Omental fat pad (tissue), 4 donors: ENCODE measurements around the gene PDE4D. TPM values are rescaled to one million over a fixed set of nuclear protein-coding genes. Genes with fewer than 3 reads are reported as not detected.

ENCODE experiments used
- ATAC-seq: fragments of 150-250 bp; one replicate; pipeline ENCODE4 v1.9.1; 2016; ENCODE audit warnings: mild to moderate bottlenecking, moderate library complexity; ENCODE audit not compliant: low FRiP score
- DNase-seq: peaks from one replicate; pipeline ENCODE4 v3.0.0-alpha.2; 2019; ENCODE audit warnings: low spot score
- total RNA-seq, 4 donors: library from RNA; depleted of rRNA; stranded (reverse); fragments of >200 nt; gene quantifications; one replicate each; pipeline ENCODE4 v1.1.0, GENCODE V29; 2016
- TF ChIP-seq, protein P1 (sequence below), 3 donors: fragments of 450-650 bp; IDR thresholded peaks; one replicate each; pipeline ENCODE4 v1.5.1; 2016 to 2017; ENCODE audit warnings: antibody characterized with exemption in 3 of 3, mild to moderate bottlenecking in 3 of 3, moderate library complexity in 2 of 3

The PDE4D gene
- total RNA-seq, 4 donors from 2014 or later = 32.5 to 94.8 (median 43.2) TPM

DNA sequence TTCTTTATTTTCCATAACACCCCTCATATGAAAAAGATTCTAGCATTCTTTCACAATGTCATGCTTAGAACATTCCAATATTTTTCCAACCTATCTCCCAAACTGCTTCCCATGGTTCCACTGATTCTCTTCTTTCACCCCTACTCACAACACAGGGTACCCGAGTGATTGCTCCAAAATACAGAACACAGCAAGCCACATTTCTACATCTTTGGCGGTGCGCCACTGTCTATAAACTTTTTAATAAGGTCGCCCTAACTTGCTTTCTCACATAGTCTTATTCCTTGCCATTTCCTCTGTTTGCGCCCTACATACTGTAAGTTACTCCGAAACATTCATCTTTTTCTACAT, 793.6 kb downstream of the PDE4D start:
- ATAC-seq (no peak), DNase-seq (no peak)
- TF ChIP-seq, protein P1, sequence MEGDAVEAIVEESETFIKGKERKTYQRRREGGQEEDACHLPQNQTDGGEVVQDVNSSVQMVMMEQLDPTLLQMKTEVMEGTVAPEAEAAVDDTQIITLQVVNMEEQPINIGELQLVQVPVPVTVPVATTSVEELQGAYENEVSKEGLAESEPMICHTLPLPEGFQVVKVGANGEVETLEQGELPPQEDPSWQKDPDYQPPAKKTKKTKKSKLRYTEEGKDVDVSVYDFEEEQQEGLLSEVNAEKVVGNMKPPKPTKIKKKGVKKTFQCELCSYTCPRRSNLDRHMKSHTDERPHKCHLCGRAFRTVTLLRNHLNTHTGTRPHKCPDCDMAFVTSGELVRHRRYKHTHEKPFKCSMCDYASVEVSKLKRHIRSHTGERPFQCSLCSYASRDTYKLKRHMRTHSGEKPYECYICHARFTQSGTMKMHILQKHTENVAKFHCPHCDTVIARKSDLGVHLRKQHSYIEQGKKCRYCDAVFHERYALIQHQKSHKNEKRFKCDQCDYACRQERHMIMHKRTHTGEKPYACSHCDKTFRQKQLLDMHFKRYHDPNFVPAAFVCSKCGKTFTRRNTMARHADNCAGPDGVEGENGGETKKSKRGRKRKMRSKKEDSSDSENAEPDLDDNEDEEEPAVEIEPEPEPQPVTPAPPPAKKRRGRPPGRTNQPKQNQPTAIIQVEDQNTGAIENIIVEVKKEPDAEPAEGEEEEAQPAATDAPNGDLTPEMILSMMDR (IDR thresholded peaks at IDR 0.05) = no peak

DNA sequence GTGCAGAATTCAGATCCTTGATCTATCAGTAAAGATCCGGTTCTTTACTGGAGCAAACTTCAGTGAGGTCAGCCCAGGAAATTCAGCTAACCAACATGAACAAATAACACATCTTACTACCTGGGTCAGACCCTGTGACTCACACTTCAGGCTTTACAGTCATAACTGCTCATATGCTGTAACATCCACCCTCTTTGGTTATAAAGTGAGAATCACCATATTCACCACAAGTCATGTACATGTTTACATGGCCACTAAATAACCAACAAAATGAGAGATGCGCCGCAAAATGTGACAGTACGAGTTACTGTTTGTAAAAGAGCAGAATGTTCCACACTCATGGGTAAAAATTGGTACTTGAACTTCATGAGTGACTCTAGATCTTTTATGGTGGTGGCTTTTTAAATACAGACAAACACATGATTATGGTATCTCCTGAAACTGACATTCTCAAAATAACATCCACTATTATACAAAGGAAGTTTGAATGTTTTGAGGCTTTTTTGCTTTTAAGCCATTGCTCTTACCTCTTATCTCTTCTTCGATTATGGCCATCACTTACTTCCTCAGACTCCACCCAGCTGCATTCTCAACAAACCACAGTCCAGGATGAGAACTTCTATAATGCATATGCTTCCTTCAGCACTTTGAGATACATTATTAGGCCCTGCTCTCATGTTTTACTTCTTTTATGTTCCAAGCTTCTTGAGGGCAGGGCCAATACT, 794.1 kb downstream of the PDE4D start:
- ATAC-seq (no peak), DNase-seq (no peak)
- TF ChIP-seq, protein P1 (IDR thresholded peaks at IDR 0.05) = no peak

DNA sequence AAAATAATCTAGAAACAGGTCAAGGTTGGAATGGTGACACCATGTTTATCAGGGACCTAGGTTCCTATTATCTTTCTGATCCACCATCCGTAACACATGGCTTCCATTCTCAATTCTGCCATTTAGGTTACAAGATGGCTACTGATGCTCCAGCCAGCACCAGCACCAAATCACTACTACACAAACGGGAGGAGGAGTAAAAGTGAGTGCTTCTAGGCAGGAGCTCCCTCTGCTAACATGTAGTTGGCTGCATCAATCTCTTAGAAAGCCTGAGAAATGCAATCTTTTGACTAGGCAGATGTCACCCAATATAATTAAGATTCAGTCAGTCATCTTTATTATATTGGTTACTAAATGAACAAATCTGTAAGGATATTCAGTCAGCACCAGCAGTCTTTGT, 794.8 kb downstream of the PDE4D start:
- TF ChIP-seq, protein P1 (IDR thresholded peaks at IDR 0.05) = no peak
- ATAC-seq (no peak), DNase-seq (no peak)

DNA sequence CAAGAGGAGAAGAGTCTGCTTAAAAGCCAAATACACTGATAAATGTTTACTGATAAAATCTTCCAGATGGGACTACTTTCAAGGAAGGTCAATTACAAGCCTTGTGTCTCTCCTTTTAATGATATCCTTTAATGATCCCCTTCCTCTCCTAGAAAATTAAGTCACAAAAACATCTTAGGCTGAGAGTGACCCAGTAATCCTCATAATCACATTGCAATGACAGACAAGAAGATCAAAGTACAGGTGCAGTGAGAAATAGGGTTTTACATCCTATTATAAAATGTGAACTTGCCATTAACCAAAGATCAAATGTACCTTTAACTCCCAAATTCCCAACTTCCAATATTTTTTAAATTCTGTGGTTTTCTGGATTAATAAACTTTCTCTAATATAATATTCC, 795.8 kb downstream of the PDE4D start:
- TF ChIP-seq, protein P1 (IDR thresholded peaks at IDR 0.05) = no peak
- ATAC-seq (no peak), DNase-seq (no peak)

DNA sequence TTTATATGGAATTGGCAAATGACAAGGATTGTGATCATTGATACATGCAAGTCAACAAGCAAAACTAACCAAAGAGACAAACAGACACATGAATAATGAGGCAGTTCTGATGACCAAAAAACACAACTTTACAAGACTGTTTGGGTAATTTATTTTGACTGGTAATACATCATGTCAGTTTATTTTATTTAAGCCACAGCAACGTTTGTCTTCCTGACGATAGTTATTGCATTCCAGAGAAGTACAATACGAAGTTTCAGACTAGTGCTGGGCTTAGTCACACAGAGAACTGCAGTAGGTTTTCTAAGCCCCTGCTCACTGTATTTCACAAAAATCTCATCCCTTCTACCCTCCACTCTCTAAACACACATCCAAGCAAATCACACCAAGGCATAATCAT, 796.4 kb downstream of the PDE4D start:
- TF ChIP-seq, protein P1 (IDR thresholded peaks at IDR 0.05) = no peak
- ATAC-seq = no peak

DNA sequence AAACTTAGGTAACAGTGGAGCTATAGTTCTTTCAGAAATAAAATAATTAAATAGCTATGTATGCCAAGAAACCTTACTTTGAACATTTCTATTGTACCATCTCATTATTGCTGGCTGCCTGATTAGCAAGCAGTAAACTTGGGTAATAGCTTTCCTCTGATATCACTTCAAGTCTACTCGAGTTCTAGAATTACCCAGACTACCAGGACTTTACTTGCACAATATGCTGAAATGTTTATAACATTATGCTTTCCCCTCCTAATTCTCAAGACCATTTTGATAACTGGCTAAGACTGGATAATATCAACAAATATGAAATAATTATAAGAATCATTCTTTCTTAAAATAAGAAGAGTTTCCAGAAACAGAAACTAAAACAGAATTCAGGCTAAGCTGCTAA, 798.0 kb downstream of the PDE4D start:
- TF ChIP-seq, protein P1 (IDR thresholded peaks at IDR 0.05) = no peak
- DNase-seq (no peak), ATAC-seq (peak; percentile 77)

More for the DNA sequence above, 796.4 kb downstream of the PDE4D start:
- no peak for DNase-seq

DNA sequence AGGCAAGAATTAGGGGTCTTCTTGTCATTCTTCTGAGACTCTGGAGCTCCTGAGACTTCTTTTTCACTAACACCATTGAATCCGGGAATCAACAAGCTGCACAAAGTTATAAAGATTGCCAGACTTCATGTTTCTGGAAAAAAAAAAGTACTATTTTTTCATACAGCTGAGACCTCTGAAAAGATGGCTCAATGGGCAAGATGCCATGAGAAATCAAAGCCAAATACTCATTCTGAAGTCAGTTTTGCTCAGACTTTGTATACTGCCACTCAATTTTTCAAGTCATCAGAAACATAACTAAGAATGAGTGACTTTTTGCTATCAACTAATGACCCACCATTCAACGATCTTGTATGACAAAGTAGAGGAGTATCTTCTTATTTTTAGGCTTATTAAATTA, 798.7 kb downstream of the PDE4D start:
- TF ChIP-seq, protein P1 (IDR thresholded peaks at IDR 0.05) = no peak
- DNase-seq = no peak
- no peak for ATAC-seq
